NCI-H345 treated with DMSO at 0.1 percent for 48 hours (cell line): ENCODE measurements around the gene TCF25.
"Not testable (repeated sequence)": the region's sequence is repeated elsewhere in the genome, so short reads cannot be mapped to it uniquely, and the experiment has no call there.

Source experiments
- DNase-seq: peaks from one replicate; lab custom pipeline; 2025; ENCODE audit not compliant: unreplicated experiment; lab: John Stamatoyannopoulos, UW

Gene TCF25

GRCh38 chr16:89879123-89879522 lies 5.7 kb downstream of the TCF25 start:
- DNase-seq, result not testable (repeated sequence)

- no peak for DNase-seq
Measured at GRCh38 chr16:89880477-89881367, 7.3 kb downstream of the TCF25 start.

- DNase-seq, result no peak
Measured at GRCh38 chr16:89881368-89881730, 8.0 kb downstream of the TCF25 start.

GRCh38 chr16:89883346-89884040 lies 10.1 kb downstream of the TCF25 start:
- no peak for DNase-seq

- DNase-seq, result no peak
Measured at GRCh38 chr16:89884041-89884421, 10.6 kb downstream of the TCF25 start.

- no peak for DNase-seq
Measured at GRCh38 chr16:89887243-89887642, 13.9 kb downstream of the TCF25 start.

GRCh38 chr16:89890200-89890599 lies 16.8 kb downstream of the TCF25 start:
- DNase-seq, result no peak

GRCh38 chr16:89890886-89891657 lies 17.7 kb downstream of the TCF25 start:
- no peak for DNase-seq

GRCh38 chr16:89892055-89892630 lies 18.8 kb downstream of the TCF25 start:
- no peak for DNase-seq

GRCh38 chr16:89892635-89893034 lies 19.2 kb downstream of the TCF25 start:
- no peak for DNase-seq

- no peak for DNase-seq
Measured at GRCh38 chr16:89893642-89894548, 20.5 kb downstream of the TCF25 start.

- DNase-seq, result no peak
Measured at GRCh38 chr16:89895482-89896250, 22.3 kb downstream of the TCF25 start.

- DNase-seq, result no peak
Measured at GRCh38 chr16:89897204-89897603, 23.8 kb downstream of the TCF25 start.

GRCh38 chr16:89898201-89898967 lies 25.0 kb downstream of the TCF25 start:
- DNase-seq, result no peak

- no peak for DNase-seq
Measured at GRCh38 chr16:89899879-89900481, 26.6 kb downstream of the TCF25 start.

- no peak for DNase-seq
Measured at GRCh38 chr16:89900885-89901284, 27.5 kb downstream of the TCF25 start.

GRCh38 chr16:89902980-89903379 lies 29.6 kb downstream of the TCF25 start:
- DNase-seq, result no peak

GRCh38 chr16:89903908-89904515 lies 30.6 kb downstream of the TCF25 start:
- DNase-seq, result no peak
